Stimulated activated CD8-positive, alpha-beta memory T cell treated with anti-CD3 and anti-CD28 coated beads, Interleukin-12 subunit alpha, Interleukin-12 subunit beta, amount 100 ng/mL, for 24 hours (primary cell): ENCODE data around the gene PHACTR1.
"Not testable (repeated sequence)": the region's sequence is repeated elsewhere in the genome, so short reads cannot be mapped to it uniquely, and the experiment has no call there.

ENCODE experiments used
- DNase-seq: peaks from one replicate; pipeline ENCODE4 v3.0.0-alpha.2; 2020; ENCODE audit errors: extremely low read depth

The PHACTR1 gene

GRCh38 chr6:12899046-12899833 lies 182.7 kb downstream of the PHACTR1 start:
- DNase-seq = no peak

- no peak for DNase-seq
Observed at GRCh38 chr6:12903246-12903645, 186.7 kb downstream of the PHACTR1 start.

DNA sequence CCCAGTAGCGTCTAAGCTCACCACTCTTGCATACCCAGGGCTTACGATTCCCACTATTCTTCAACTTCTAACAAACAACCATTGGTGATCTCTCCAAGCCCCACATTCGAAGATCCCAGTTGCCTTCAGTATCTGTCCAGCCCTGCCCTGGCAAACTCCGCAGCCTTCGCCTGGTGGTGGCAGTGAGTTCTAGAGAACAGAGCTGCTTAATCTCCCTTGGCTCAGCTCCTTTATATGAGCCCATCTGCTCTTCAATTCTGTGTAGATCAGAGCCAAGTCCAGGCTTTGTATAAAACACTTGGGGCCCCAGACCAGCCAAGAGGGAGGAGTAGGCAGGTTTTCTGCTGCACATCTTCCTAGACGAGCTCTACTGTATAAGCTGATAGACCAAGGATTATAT lies 193.3 kb downstream of the PHACTR1 start:
- DNase-seq = no peak

GRCh38 chr6:12911427-12911826 lies 194.9 kb downstream of the PHACTR1 start:
- DNase-seq = no peak

- no peak for DNase-seq
Observed at GRCh38 chr6:12913201-12913600, 196.6 kb downstream of the PHACTR1 start.

GRCh38 chr6:12916006-12916405 lies 199.4 kb downstream of the PHACTR1 start:
- no peak for DNase-seq

DNA sequence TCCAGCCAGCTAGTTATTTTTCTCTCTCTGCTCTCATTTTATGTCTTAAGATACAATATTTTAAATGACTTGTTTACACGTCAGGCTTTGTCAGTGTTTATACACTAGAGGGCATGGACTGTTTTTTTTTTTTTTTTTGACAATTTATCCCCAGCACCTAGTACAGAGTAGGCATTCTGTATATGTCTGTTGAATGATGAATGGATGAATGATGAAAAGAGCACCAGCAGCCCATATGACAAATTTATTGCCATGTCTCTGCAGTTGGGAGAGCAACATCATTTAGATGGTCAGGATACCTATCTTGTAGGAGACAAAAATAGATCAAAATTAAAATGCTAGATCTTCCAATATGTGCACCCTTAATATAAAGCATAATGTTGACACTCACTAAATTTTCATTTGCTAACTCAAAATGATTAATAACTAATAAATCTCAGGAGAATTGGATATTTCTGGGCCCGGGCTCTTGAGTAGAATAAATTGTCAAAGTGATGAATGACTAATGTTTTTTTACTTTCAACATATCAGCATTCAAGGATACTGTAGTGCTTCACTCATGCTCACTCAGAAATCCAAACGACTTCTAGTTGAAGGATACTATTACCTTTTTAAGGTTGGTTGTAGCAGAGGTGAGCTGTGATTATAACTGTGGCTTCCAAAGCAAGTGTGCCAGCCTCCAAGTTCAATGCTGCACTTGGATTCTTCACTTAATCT lies 200.0 kb downstream of the PHACTR1 start:
- no peak for DNase-seq

GRCh38 chr6:12921467-12921866 lies 204.9 kb downstream of the PHACTR1 start:
- no peak for DNase-seq

DNA sequence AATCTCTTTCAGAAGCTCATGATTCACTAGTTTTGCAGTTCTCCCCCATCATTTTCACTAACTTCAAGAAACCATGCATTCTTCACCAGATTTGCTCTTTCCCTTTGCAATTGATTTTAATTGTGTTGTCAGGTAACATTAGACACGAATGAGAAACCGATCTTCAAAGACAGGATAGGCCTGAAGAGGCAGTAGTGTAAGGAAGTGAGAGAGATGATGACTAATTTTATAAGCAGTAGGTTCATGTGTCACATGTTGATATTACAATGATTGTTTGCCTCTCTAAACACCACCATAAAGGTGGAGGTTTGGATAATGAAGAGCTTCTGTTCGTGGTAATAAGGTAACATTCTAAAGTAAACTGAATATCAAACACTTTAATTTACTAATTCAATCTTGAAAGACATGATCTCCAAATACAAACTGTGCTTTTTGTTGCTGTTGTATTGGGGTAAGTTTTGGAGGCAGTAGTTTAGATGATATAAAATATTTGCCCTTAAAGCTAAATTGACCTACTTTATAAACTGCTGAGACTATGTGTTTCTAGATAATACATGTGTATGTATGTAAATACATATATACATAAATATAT lies 207.2 kb downstream of the PHACTR1 start:
- no peak for DNase-seq

- DNase-seq = no peak
Observed at GRCh38 chr6:12924911-12925310, 208.3 kb downstream of the PHACTR1 start.

DNA sequence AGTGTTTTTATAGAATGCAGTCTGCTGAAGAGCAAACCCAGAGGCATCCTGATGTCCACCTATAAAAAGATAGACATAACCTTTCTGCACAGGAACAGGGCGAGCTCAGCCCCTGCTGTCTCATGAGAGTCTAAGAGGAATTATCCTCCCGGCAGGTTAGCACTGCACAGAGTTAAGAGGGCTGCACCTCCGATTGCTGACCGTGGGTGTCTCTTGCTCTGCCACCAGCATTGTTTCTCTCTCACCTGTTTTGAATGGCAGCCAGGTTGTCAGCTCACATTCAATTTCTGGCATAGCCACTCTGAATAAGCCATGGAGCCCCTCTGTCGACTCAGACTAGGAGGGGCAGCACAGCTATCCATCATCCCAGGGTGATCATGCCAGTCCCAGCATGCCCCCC lies 211.2 kb downstream of the PHACTR1 start:
- DNase-seq = no peak

DNA sequence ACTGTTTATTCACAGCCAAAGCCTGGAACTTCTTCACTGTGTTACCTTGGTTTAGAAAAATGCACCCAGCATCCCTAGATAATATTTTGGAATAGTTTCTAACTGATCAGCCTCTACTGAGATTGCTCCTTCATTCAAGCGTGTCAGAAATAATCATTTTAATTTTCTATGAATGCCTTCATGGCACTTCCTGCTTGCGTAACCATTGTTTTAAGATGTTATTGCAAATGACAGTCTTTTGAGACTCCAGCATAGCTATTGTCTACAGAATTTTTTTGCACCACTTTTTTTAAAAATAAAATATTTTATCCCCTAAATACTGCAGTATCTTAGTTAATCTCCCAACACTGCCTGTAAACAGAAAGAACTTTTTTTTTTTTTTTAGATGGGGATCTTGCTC lies 213.1 kb downstream of the PHACTR1 start:
- DNase-seq = no peak

GRCh38 chr6:12931639-12932038 lies 215.1 kb downstream of the PHACTR1 start:
- no peak for DNase-seq

GRCh38 chr6:12935637-12936036 lies 219.1 kb downstream of the PHACTR1 start:
- DNase-seq = no peak

GRCh38 chr6:12937971-12938370 lies 221.4 kb downstream of the PHACTR1 start:
- no peak for DNase-seq

DNA sequence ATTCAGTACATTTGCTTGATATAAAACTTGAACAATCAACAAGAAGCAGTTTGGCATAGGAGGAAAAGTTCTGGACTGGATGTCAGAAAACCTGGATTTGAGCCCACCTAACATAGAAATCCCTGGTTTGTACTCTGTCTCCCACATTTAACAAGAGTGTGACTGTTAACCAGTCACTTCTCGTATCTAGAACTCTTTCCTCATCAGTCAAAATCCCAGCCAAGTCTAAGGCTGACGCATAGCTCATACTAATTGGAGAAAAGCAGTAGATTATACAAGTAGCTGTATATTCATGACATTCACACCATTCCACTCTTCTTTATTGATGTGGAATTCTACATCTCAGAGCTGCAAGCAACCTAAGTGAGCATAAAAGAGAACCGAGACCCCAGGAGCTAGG lies 222.7 kb downstream of the PHACTR1 start:
- DNase-seq = no peak

DNA sequence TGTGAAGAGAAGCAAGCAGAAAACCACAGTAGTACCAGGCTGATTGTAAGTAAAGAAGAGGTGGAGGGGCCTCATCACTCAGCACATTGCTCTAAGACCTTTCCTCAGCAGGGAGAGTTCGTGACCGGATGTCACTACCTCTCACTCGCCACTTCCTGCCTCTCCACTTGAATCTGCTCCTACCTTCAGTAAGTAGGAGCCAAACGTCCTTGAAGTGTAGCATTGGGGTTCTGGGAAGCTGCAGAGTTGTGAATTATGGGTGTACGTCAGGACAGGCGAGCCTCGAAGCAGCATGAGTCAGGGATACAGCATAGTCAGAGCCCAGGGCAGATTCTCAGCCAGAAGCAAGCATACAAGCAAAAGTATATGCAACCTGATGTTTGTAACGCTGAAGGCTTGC lies 224.9 kb downstream of the PHACTR1 start:
- DNase-seq = no peak

DNA sequence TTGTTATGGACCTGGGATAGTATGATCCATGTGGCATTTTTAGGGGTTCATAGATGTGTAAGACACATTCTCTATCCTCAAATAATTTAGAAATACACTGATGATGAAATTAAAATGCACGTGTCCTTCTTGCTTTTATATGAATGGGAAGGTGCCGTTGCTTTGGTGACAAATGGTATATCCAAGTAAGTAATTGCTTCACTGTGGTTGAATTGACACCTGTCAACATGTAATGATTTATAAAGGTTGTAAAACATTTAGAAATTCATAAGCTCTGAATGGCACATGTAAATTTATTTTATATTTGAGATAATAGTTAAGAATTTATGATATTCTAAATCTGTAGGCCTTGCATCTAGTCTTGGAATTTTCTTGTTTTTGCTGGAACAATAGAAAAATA lies 227.0 kb downstream of the PHACTR1 start:
- no peak for DNase-seq

- DNase-seq = no peak
Observed at GRCh38 chr6:12944001-12944400, 227.4 kb downstream of the PHACTR1 start.

- not testable (repeated sequence) for DNase-seq
Observed at GRCh38 chr6:12944528-12944927, 228.0 kb downstream of the PHACTR1 start.

GRCh38 chr6:12947151-12947871 lies 230.7 kb downstream of the PHACTR1 start:
- no peak for DNase-seq

GRCh38 chr6:12947967-12948366 lies 231.4 kb downstream of the PHACTR1 start:
- DNase-seq = no peak
